GM21381 (cell line): ENCODE results near the gene PPM1M.

ENCODE experiments used
- ATAC-seq: cut with Tn5 transposase; IDR thresholded peaks from one replicate; pipeline ENCODE4 v1.9.1; 2021; ENCODE audit warnings: mild to moderate bottlenecking, moderate library complexity; ENCODE audit not compliant: unreplicated experiment

The PPM1M gene

DNA sequence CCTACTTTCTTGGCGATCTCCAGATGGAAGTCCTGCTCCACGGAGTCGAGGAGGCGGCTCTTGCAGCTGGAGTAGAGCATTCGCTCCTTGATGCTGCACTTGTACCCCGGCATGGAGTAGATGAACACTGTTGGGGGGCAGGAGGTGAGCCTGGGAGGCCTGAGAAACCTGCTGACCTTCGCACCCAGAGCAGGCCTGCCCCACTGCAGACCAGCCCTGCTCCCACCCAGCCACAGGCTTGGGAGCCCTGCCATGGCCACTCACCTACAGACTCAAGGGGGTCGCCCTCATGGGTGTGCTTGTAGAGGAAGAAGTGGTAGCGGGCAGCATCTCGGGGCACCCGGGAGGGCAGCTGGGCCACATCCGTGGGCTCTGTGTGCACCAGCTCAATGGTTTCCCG is 15.9 kb upstream of the PPM1M start:
- no peak for ATAC-seq

DNA sequence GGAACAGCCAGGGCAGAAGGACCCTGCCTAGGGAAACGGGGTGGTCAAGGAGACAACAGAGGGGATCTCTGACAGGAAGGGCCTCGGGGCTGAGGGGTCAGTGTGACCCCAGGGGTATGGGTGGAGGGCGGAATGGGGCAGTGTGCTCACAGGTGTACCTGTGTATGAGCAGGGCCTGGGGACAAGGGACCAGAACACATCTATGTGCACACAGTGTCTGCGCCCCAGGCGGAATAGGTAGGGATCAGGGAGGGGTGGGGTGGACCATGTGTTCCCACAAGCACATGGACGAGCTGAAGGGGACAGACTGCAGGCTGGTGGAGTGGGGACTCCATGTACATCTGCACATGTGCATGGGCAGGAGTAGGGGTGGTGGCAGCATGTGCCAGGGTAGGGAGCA is 15.1 kb upstream of the PPM1M start:
- no peak for ATAC-seq

DNA sequence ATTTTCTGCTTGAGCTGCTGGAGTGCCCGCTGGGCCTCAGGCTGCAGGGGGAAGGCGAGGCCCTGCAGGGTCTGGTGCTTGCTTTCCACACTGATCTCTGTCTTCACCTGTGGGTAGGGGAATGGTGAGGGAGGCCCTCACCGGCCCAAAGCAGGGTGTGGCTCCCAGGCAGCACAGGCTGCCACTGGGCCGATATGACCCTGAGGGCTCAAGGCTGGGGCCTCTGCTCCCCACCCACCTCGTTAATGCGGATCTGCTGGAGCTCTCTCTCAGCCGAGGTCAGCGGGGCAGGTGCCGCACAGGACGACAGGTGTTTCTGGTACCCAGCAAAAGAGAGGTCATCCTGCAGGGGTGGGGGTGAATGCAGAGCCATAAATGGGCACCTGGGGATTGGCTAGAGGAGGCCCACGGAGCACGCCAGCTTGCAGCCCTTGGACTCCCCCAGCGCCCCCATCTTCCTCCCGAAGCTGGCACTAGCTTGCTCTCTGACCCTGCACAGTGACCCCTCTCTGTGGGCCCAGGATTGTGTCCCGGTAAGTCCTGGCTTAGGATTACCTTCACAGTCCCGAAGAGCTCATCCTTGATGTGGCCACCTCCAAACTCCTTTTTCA is 14.6 kb upstream of the PPM1M start:
- ATAC-seq, result no peak

DNA sequence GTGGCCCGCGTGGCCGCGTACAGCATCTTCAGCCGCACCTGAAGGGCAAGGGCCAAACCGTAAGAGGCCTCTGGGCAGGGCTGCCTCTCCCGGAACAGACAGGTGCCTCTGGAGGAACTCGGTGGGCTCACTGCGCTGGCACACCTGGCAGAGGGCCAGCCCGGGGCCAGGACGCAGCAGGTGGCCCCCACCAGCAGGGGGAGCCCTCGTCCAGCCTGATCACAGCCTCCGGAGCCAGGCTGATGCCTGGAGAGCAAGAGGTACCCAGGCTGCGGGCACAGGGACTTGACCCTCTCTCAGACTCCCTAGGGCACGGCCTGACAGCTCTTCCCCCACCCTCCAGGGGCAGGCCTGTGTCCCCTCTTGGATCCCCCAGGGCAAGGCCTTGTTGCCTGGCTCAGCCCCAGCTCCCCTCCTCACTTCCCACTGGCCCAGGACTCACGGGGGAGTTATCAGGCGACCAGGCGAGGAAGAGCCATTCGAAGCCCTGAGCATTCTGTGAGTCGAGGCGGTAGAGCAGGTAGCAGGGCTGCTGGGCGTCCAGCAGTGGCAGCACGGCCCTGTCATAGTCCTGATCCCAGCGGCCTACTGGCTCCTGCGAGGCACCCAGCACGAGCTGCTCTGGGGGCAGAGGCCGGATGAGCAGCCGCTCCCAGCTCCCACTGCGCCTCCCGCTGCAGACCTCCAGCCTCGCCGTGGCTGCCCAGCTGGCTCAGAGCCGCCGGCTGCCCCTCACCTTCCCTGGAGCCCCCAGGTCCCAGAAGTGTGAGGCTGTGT is 13.9 kb upstream of the PPM1M start:
- no peak for ATAC-seq

DNA sequence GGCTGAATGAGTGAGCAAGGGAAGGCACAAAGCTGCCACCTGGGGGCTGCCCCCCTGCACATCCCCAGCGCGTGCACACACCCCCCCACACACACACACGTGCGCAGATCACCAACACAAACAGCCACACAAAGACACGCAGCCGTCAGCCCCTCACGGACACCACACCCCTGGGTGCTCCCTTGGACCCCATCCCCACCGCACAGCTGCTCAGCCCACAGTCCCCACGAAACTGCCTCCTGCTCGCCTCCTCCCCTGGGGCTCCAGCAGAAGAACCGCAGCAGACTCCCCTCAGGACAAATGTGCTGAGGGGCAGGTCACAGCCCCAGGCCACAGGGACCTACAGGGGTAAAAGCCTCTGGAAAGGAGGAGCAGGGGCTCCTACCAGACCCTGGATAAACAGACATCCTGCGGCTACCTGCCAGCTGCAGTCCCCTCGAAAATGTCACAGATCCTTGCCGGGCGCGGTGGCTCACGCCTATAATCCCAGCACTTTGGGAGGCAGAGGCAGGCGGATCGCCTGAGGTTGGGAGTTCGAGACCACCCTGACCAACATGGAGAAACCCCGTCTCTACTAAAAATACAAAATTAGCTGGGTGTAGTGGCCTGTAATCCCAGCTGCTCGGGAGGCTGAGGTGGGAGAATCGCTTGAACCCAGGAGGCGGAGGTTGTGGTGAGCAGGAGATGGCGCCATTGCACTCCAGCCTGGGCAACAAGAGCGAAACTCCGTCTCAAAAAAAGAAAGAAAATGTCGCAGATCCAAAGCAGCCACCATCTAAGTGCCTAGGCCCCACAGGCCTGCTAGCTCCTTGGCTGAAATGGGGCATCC is 13.1 kb upstream of the PPM1M start:
- no peak for ATAC-seq

DNA sequence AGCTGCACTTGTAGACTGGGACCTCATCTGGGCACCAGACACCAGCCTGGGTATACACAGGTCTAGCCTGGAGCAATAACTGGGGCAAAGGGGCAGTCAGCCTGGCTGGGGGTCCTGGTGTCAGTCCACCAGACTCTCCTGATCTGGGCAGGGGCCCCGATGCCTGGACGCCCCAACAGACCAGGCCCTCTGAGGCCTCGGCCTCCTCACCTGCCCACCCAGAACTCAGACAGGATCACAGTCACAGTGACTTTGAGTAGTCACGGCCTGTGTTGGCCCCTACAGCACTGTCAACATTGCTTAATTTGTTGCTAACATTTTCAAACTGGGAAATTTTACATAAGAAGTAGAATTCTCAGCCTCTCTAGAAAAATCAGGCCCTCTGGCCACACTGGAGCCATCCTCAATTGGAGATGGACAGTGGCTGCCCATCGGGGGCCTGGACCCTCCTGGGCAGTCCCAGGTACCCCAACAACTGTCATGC is 12.4 kb upstream of the PPM1M start:
- no peak for ATAC-seq

DNA sequence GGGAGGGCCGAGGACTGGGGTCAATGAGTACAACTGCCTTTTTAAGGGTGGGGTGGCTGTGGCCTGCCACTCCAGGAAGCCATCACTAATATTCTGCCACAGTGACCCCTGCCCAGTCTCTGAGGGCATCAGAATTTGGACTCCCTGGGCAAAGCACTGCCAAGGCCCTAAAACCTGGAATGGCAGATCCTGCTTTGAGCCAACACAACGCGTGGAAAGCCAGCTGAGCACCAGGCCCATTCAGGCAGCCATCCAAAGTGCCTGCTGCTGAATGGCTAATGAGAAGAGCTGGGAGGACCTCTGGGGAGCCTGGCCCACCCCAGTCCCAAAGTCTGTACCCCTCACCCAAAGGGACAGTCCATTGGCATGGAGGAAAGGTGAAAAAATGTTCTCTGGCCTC is 11.6 kb upstream of the PPM1M start:
- no peak for ATAC-seq

DNA sequence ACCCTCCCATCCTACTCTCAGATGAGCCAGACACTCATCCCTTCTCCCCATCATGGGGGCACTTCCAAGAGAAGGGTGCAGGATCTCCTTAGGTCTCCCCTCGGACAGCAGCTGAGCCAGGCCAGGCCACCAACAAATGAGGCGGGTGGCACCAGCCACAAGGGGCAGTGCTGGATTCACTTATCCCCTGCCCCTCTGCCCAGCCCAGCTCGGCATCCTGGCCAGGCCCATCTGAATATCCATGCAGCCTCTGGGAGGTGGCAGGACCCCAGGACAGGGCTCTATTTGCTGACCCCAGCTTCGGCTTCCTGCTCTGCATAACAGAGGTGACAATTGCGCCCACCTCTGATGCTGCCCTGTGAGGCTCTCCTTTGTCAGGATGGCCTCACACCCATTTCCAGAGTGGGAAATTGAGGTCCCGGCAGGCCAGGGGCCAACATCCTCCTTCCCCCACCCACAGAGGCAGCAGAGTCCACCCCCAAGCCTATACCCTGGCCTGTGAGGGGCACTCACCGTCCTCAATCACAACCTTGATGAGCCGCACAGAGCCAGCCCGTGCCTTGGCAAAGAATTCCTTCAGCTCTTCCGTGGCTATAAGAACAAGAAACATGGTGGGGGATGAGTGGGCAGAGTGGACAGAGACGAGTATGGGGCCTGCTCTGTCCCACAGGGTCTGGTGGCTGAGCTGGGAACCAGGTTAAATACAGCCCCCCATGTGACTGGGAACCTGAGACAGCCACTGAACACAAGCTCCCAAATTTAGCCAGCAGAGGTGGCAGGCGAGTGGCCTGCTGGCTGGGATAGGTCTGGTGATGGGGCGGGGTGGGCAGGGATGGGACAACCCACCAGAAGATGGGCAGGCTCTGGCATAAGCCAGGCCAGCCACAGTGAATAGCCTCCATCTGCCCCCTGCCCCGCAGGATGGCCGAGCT is 10.8 kb upstream of the PPM1M start:
- ATAC-seq, result no peak

DNA sequence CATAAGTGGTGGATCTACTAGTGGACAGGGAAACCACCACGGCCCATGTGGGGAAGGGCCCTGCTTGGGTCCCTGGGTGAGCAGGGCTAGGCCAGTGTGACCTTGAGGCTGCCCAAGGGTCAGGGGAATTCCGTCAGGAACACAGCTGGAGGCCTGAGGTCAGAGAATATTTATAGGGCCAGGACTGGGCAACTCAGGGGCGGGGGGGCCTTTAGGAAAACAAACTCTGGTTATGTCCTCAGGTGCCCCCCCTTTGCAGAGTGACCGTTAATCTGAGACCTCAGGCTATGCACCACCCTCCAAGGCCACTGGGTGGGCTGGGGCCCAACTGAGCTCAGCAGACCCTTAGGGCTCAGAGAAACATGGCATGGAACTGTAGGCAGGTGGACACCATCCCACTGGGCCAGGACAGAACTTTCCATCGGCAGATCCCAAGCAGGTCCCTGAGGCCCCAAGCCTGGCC is 9.1 kb upstream of the PPM1M start:
- no peak for ATAC-seq

DNA sequence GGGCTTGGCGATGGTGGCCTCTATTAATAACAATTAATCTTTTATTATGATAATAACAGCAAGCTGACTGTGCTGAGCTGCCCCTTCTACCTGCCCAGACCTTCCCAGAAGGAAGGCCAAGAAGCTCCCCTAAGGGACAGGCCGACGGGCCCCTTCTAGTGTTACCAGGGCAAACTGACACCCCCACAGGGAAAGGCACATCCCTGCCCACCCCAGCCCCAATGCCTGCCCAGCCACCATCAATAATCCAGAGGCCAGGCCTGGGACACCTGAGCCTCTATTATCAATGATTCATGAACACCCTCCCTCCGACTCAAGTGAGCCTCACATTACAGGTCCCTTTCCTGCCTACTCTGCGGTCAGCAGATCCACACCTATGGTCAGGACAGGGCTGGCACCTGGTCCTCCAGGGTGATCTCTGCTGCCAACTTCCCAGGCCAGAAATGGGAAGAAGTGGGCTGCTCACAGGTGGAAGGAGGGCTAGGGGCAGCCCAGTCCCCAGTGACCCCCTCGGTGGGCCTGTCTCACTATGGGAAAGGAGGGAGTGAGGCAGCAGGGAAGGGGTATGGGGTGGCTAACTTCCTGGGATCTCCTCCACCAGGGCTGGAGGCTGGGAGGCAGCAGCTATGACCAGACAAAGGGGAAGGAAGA is 8.4 kb upstream of the PPM1M start:
- no peak for ATAC-seq

DNA sequence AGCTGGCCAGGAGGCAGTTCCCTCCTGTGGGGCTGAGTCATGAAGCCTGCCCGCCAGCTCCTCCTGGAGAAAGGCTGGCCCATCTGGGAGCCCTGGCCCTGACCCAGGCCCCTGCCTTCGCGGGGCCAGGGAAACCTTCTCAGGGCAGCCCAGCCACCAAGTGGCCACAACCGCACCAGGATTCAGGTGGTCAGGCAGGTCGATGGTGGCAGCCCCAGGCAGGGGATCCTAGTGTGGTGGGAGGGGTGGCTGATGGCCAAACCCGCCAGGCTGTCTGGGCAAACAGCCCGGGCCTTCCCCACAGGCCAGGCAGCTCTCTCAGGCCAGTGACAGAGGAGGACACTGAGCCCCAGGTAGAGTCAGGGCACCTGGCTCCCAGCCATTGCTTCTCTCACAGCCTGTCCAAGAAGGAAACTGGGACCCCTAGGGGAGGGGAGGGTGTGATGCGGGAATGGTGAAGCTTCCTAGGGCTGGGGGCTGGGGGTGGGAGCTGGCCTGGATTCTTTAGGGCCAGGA is 7.8 kb upstream of the PPM1M start:
- no peak for ATAC-seq

DNA sequence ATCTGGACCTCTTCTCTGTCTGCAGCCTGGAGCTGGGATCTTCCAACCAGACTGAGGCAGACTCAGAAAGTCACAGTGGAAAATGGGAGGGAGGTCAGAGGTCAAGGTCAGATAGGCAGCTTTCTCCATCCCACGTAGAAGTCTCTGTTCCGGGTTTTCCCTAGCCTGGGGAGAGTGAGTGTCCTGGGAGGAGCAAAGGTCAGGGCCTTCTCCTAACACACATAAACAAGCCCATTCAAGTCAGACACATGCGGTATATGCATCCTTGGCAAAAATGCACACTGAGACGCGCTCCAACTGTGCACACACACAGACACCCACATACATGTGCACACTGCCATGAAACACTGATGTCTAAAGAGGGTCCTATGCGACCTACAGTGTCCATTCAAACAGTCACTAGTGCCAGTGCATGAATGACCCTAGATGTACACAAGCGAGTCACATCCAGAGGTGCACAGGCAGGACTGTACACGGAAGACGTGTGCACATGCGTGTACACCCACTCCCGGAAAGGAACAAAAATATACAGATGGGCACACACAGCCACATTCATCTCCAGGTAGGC is 7.3 kb upstream of the PPM1M start:
- ATAC-seq, result no peak

DNA sequence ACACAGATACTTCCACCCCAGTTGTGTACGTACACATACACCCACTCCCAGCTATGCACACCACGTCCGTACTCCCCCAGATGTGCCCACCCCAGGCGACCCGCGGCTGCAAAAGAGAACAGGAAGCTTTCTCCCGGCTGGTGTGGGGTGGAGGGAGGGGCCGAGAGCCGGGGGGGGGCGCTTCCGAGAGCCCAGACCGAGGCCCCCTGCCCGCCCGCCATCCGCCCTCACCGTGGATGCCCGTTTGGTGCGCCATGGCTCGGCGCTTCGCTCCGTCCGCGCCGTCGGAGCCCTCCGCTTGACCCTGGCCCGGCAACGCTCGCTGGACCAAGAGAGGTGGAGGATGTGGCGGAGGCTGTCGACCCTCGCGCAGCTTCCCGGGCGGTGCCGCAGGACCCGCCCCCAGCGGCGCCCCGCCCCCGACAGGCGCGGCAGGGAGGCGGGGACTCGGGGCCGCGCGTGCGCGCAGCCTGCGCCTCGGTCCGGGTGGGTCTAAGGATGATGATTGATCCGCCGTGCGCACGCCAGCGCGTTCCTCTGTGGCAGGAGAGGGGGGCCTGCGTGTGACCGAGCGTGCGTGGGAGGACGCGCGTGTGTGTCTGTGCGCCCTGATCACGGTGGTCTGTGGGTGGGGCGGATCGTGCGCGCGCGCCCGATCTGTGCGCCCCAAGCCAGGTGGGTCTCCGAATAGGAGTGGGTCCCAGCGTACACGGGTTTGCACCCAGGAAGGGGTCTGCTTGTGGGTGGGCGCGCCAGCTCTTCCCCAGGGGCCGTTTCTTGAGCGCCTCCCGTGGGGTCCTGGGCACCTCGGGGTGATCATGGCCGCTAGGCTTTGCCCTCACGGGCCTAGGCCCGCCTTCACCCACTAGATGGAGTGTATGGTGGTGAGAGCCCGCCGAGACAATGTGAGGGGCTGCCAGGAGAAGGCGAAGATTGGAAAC is 6.5 kb upstream of the PPM1M start, which contains the start of gene TWF2:
TWF2 (minus strand) TSS at position 398 of the 941 bp plus-strand sequence; CDS start at position 256, 142 bp downstream.
- peak; percentile 73 for ATAC-seq

DNA sequence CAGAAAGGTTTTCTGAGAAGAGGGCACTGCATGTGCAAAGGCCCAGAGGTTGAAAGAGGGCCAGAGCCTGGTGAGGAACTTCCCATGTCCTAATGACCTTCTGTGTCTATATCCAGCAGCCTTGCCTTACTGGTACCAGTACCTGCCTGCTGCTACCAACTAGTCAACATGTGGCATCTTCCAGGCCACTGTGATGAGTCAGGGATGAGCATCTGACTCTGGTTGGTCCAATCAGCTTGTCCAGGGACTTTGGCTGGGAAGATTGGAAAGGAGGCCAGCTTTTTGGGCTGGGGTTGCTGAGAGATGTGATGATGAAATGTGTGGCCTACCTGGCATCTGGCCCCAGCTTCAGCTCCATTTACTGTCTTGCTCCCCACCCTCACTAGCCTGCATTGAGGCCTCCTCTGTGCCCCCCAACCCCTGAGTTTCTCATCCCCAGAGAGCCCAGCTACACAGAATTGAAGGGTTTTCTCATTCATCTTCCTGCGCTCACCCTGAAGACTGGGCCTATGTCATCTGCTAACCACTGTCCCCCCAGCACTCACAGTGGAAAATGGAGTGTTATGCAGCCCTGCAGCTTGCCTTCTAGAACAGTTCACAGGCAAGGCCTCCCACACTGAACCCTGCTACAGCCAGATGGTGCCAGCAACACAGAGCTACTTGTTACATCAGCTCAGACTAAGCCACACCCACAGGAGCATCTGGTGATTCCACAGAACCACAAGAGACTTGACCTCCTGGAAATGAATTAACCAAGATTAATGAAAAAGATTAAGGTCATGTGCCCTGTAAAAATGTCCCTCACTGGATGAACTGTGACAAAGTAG is 5.3 kb upstream of the PPM1M start:
- ATAC-seq, result no peak

DNA sequence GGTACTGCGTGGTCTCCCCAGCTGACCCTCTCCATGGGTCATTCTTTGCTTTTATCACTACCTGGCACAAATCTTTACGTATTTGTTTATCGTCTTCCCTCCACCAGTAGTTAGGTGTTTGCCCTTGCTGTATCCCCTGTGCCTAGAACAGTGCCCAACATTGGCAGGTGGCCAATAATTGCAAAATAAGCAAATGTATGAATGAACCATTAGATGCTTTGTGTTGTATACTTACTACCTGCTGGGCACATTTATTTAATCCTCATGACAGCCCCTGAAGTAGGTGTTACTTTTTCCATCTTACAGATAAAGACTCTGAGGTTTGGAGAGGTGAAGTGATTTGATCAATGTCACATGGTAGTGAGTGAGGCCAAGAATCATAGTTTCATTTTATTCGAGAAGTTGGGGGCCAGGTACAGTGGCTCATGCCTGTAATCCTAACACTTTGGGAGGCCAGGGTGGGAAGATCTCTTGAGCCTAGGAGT is 4.6 kb upstream of the PPM1M start:
- no peak for ATAC-seq

DNA sequence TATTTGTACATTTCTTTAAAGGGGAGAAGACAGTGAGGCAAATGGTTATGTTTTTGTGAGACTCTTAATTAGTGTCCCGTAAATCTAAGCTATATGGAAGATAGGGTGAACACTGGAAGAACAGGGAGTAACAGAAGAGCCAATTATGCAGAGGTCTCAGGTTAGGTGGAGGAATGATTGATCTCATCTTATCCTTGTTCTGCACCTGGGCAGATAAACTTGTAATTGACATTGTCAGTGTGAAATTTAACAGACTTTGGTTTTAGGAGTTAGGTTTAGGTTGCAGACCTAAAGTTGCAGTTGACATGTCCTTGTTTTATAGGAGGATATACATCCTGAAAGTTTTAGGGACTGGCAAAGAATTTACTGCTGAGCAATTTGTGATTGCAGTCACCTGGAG is 3.5 kb upstream of the PPM1M start:
- ATAC-seq, result no peak
